GM23248 (cell line): ENCODE data around the gene DTNA. TPM values are rescaled to one million over a fixed set of nuclear protein-coding genes. Genes with fewer than 3 reads are reported as not detected.

Source experiments
- DNase-seq: peaks from one replicate; pipeline ENCODE4 v3.0.0-alpha.2; 2015
- H2AFZ ChIP-seq: fragments of 200-600 bp; sonication (generic); 2 replicates; pipeline ENCODE4 v1.6.1; 2016; ENCODE audit warnings: antibody characterized with exemption
- H3F3A ChIP-seq: fragments of 200-600 bp; sonication (generic); 2 replicates; pipeline ENCODE4 v1.6.1; 2016; ENCODE audit warnings: mild to moderate bottlenecking, antibody characterized with exemption, mixed run types; ENCODE audit not compliant: insufficient read depth
- H3K27ac ChIP-seq: fragments of 200-600 bp; sonication (generic); 2 replicates; pipeline ENCODE4 v1.5.1; 2016; ENCODE audit warnings: mild to moderate bottlenecking
- H3K27me3 ChIP-seq: fragments of 200-600 bp; sonication (generic); replicated peaks from 2 replicates; pipeline ENCODE4 v1.6.1; 2016; ENCODE audit warnings: mild to moderate bottlenecking; ENCODE audit not compliant: insufficient read depth
- H3K36me3 ChIP-seq: fragments of 200-600 bp; sonication (generic); 2 replicates; pipeline ENCODE4 v1.6.1; 2016; ENCODE audit warnings: low read depth, mild to moderate bottlenecking
- H3K4me1 ChIP-seq: fragments of 200-600 bp; sonication (generic); 2 replicates; pipeline ENCODE4 v1.6.1; 2016; ENCODE audit warnings: mild to moderate bottlenecking; ENCODE audit not compliant: insufficient read depth
- H3K4me2 ChIP-seq: fragments of 200-600 bp; sonication (generic); one replicate; pipeline ENCODE4 v1.6.1; 2016; ENCODE audit warnings: mild to moderate bottlenecking; ENCODE audit not compliant: unreplicated experiment
- H3K4me3 ChIP-seq: fragments of 200-600 bp; sonication (generic); 2 replicates; pipeline ENCODE4 v1.5.1; 2016; ENCODE audit warnings: mild to moderate bottlenecking
- H3K79me2 ChIP-seq: fragments of 200-600 bp; sonication (generic); 2 replicates; pipeline ENCODE4 v1.6.1; 2016; ENCODE audit warnings: mild to moderate bottlenecking; ENCODE audit not compliant: insufficient read depth
- H3K9ac ChIP-seq: fragments of 200-600 bp; sonication (generic); 2 replicates; pipeline ENCODE4 v1.6.1; 2016; ENCODE audit warnings: mild to moderate bottlenecking
- H3K9me2 ChIP-seq: fragments of 200-600 bp; sonication (generic); 2 replicates; pipeline ENCODE4 v1.6.1; 2016; ENCODE audit warnings: mixed run types, mild to moderate bottlenecking, moderate library complexity; ENCODE audit not compliant: insufficient read depth
- H3K9me3 ChIP-seq: fragments of 200-600 bp; sonication (generic); one replicate; pipeline ENCODE4 v1.6.1; 2017; ENCODE audit warnings: low read depth
- H4K20me1 ChIP-seq: fragments of 200-600 bp; sonication (generic); 2 replicates; pipeline ENCODE4 v1.6.0; 2016; ENCODE audit not compliant: insufficient read depth
- EZH2 ChIP-seq: fragments of 200-600 bp; sonication (generic); IDR thresholded peaks from 2 replicates; pipeline ENCODE4 v1.6.1; 2018; ENCODE audit warnings: antibody characterized with exemption, mild to moderate bottlenecking; ENCODE audit not compliant: insufficient read depth, poor library complexity, severe bottlenecking
- EZH2phosphoT487 ChIP-seq: fragments of 200-600 bp; sonication (generic); IDR thresholded peaks from 2 replicates; pipeline ENCODE4 v1.6.1; 2018; ENCODE audit warnings: antibody characterized with exemption, moderate library complexity, mild to moderate bottlenecking, low read depth; ENCODE audit not compliant: insufficient read depth
- WGBS, 2 experiments: methylation state at CpG; one replicate each; pipeline ENCODE4 v1.1.6; 2015 to 2017; ENCODE audit warnings: low lambda C conversion rate in 2 of 2, low coverage in 1 of 2; ENCODE audit errors: missing lambda C conversion rate in 2 of 2; 5-methylcytosine and 5-hydroxymethylcytosine counted together
- in situ Hi-C: fragments of 300-500 bp; cut with MboI; formaldehyde crosslinking; loops from 2 replicates; pipeline ENCODE4 v1.15.0; 2020
- polyA plus RNA-seq: library from polyadenylated mRNA; unstranded; fragments of >200 nt; fragmentation: Nextera tagmentation; extraction: Ambion mirVana; gene quantifications from 2 replicates; pipeline ENCODE4 v1.2.1, GENCODE V29; 2016
- total RNA-seq: library from RNA; depleted of rRNA; stranded (reverse); fragments of >200 nt; shearing (Covaris generic); gene quantifications from 2 replicates; pipeline ENCODE4 v1.2.3, GENCODE V29; 2014

DTNA gene
- total and polyA plus RNA-seq, 2 experiments from 2014 or later: 4.2 to 5.5 TPM

GRCh38 chr18:34875150-34875549, 165.1 kb downstream of the DTNA start:
- 91 to 95% methylated on average over 7 of the region's 7 CpGs for WGBS, 2 experiments
- DNase-seq: no peak
- Histone ChIP-seq H3K4me3 (no peak overlapping the region), H2AFZ (no peak overlapping the region), H3K36me3 (no peaks in the 10 kb centered on the region), H3K4me2 (no peak overlapping the region), H3K27me3 (no peaks in the 10 kb centered on the region), H3K4me1 (no peaks in the 10 kb centered on the region), H3K9me3 (no peaks in the 10 kb centered on the region), H3K9ac (no peak overlapping the region), H4K20me1 (no peaks in the 10 kb centered on the region), H3F3A (no peaks in the 10 kb centered on the region), H3K79me2 (no peaks in the 10 kb centered on the region), H3K9me2 (no peaks in the 10 kb centered on the region), H3K27ac (no peak overlapping the region)
- in situ Hi-C loops: no loop called here
- no peak for TF ChIP-seq EZH2
- TF ChIP-seq EZH2phosphoT487: no peak

- in situ Hi-C loops: no loop called here
These were observed 170.3 kb downstream of the DTNA start for GRCh38 chr18:34880403-34880802.

GRCh38 chr18:34880882-34881834, 171.1 kb downstream of the DTNA start:
- no peak overlapping the region for H3K9ac ChIP-seq
- in situ Hi-C loops: no loop called here
- no peaks in the 10 kb centered on the region for H3K9me2 ChIP-seq
- no peaks in the 10 kb centered on the region for H3K27me3 ChIP-seq
- no peaks in the 10 kb centered on the region for H4K20me1 ChIP-seq
- H3K4me2 ChIP-seq: no peak overlapping the region
- H3K27ac ChIP-seq: no peak overlapping the region
- no peak for TF ChIP-seq EZH2phosphoT487
- no peak for TF ChIP-seq EZH2
- DNase-seq: peak; percentile 14
- H2AFZ ChIP-seq: no peak overlapping the region
- WGBS, 2 experiments: 74 to 85% methylated on average over 3 of the region's 3 CpGs
- no peaks in the 10 kb centered on the region for H3F3A ChIP-seq
- no peaks in the 10 kb centered on the region for H3K4me1 ChIP-seq
- H3K4me3 ChIP-seq: no peak overlapping the region
- no peaks in the 10 kb centered on the region for H3K36me3 ChIP-seq
- no peaks in the 10 kb centered on the region for H3K79me2 ChIP-seq
- no peaks in the 10 kb centered on the region for H3K9me3 ChIP-seq

More at GRCh38 chr18:34880403-34880802, 170.3 kb downstream of the DTNA start:
- Histone ChIP-seq H3K27ac (no peak overlapping the region), H4K20me1 (no peaks in the 10 kb centered on the region), H3K9me3 (no peaks in the 10 kb centered on the region), H3K79me2 (no peaks in the 10 kb centered on the region), H3K9me2 (no peaks in the 10 kb centered on the region), H3K4me2 (no peak overlapping the region), H3K36me3 (no peaks in the 10 kb centered on the region), H2AFZ (no peak overlapping the region), H3K4me1 (no peaks in the 10 kb centered on the region), H3K4me3 (no peak overlapping the region), H3K9ac (no peak overlapping the region), H3F3A (no peaks in the 10 kb centered on the region), H3K27me3 (no peaks in the 10 kb centered on the region)
- WGBS, 2 experiments: 88 to 100% methylated on average over 1 of the region's 1 CpG
- DNase-seq: no peak
- TF ChIP-seq EZH2phosphoT487 (no peak), EZH2 (no peak)

GRCh38 chr18:34884436-34884835, 174.3 kb downstream of the DTNA start:
- no peaks in the 10 kb centered on the region for H3K9me2 ChIP-seq
- no peak overlapping the region for H3K4me2 ChIP-seq
- no peaks in the 10 kb centered on the region for H3K9me3 ChIP-seq
- H3K27ac ChIP-seq: no peak overlapping the region
- H3F3A ChIP-seq: no peaks in the 10 kb centered on the region
- H2AFZ ChIP-seq: no peak overlapping the region
- no peak for TF ChIP-seq EZH2
- no peak for TF ChIP-seq EZH2phosphoT487
- whole genome bisulfite sequencing, 2 experiments: 93 to 95% methylated on average over 6 of the region's 6 CpGs
- H3K79me2 ChIP-seq: no peaks in the 10 kb centered on the region
- H3K4me3 ChIP-seq: no peak overlapping the region
- H3K27me3 ChIP-seq: no peaks in the 10 kb centered on the region
- in situ Hi-C loops: no loop called here
- no peak overlapping the region for H3K9ac ChIP-seq
- DNase-seq: no peak
- H4K20me1 ChIP-seq: no peaks in the 10 kb centered on the region
- no peaks in the 10 kb centered on the region for H3K36me3 ChIP-seq
- no peaks in the 10 kb centered on the region for H3K4me1 ChIP-seq
